PC-3 (cell line): ENCODE measurements around the gene ADAM12.

ENCODE experiments used
- EZH2 ChIP-seq: fragments of 300-600 bp; sonication (generic); IDR thresholded peaks from one replicate; pipeline ENCODE4 v1.6.1; 2017; ENCODE audit warnings: antibody characterized with exemption, mild to moderate bottlenecking, low read length; ENCODE audit not compliant: unreplicated experiment
- EZH2phosphoT487 ChIP-seq: fragments of 300-600 bp; sonication (generic); IDR thresholded peaks from 2 replicates; pipeline ENCODE4 v1.6.1; 2018; ENCODE audit warnings: mild to moderate bottlenecking, antibody characterized with exemption, low read length, borderline replicate concordance
- TF ChIP-seq, protein P1 (sequence below): fragments of 300-600 bp; sonication (generic); conservative IDR thresholded peaks from 2 replicates; pipeline ENCODE4 v1.5.1; 2017; ENCODE audit warnings: antibody characterized with exemption, low read depth, mild to moderate bottlenecking, low read length

DNA sequence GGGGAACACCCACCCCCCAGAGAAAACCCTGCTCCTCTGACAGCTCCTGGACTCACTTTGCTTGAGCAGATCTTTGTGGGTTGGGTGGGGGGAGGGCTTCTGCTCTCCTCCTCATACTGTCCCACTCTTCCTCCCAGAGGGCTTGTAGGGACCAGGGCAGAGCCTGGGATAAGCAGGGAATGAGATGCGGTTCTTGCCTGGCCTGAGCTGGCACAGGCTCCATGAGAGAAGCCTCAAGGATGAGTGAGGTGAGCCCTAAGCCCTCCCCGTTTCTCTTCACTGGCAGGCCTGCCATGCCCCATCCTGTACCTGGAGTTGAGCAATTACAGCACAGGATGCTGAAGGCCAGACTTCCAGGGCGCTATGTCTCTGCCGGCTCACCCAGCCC lies 134.7 kb downstream of the ADAM12 start:
- TF ChIP-seq, protein P1, sequence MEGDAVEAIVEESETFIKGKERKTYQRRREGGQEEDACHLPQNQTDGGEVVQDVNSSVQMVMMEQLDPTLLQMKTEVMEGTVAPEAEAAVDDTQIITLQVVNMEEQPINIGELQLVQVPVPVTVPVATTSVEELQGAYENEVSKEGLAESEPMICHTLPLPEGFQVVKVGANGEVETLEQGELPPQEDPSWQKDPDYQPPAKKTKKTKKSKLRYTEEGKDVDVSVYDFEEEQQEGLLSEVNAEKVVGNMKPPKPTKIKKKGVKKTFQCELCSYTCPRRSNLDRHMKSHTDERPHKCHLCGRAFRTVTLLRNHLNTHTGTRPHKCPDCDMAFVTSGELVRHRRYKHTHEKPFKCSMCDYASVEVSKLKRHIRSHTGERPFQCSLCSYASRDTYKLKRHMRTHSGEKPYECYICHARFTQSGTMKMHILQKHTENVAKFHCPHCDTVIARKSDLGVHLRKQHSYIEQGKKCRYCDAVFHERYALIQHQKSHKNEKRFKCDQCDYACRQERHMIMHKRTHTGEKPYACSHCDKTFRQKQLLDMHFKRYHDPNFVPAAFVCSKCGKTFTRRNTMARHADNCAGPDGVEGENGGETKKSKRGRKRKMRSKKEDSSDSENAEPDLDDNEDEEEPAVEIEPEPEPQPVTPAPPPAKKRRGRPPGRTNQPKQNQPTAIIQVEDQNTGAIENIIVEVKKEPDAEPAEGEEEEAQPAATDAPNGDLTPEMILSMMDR = no peak
- no peak for TF ChIP-seq EZH2phosphoT487
- TF ChIP-seq EZH2 = no peak
